ENCODE results near the gene PIBF1.

GRCh38 chr13:72986197-72986596 is 204.3 kb downstream of the PIBF1 start:
- TF ChIP-seq REST (IDR thresholded peaks at IDR 0.05; ENCODE audit: low read depth, low read length) (no peak), ZNF274 (IDR thresholded peaks at IDR 0.05; ENCODE audit: insufficient read depth, insufficient read length) (no peak), CTCF (IDR thresholded peaks at IDR 0.05 in 2 of 3, conservative IDR thresholded peaks at IDR 0.05 in 1 of 3; ENCODE audit: control insufficient read depth in 2 of 3, extremely low read depth in 1 of 3, insufficient read depth in 1 of 3, low read depth in 3 of 3, low read length in 3 of 3) (no peak), SMAD1 (IDR thresholded peaks at IDR 0.05; ENCODE audit: low read depth, partially characterized antibody) (no peak), POLR2A (IDR thresholded peaks at IDR 0.05; ENCODE audit: low read depth, low read length) (no peak), DPF2 (IDR thresholded peaks at IDR 0.05) (no peak), SMC3 (IDR thresholded peaks at IDR 0.05; ENCODE audit: borderline replicate concordance, low read length) (no peak), ETV6 (conservative IDR thresholded peaks at IDR 0.05 in 1 of 2, IDR thresholded peaks at IDR 0.05 in 1 of 2; ENCODE audit: borderline replicate concordance in 1 of 2, low read depth in 1 of 2) (no peak), SP1 (IDR thresholded peaks at IDR 0.05; ENCODE audit: low read depth, low read length) (no peak), POLR2AphosphoS5 (IDR thresholded peaks at IDR 0.05; ENCODE audit: low read length) (no peak), CREB1 (IDR thresholded peaks at IDR 0.05; ENCODE audit: low read depth) (no peak), EP300 (IDR thresholded peaks at IDR 0.05; ENCODE audit: borderline replicate concordance in 1 of 2, control insufficient read depth in 1 of 2, low read depth in 2 of 2, low read length in 2 of 2) (no peak), BCL3 (IDR thresholded peaks at IDR 0.05; ENCODE audit: borderline replicate concordance, insufficient read depth, low read depth, low read length, poor library complexity, severe bottlenecking) (no peak), MLLT1 (IDR thresholded peaks at IDR 0.05) (no peak)

Data from GM12878 (cell line).